HG03378 (cell line): ENCODE measurements around the gene HOXA2.
A peak's percentile ranks its signal among the peaks of the same experiment; 100 is the strongest.

Source experiments
- ATAC-seq: cut with Tn5 transposase; IDR thresholded peaks from one replicate; pipeline ENCODE4 v1.9.1; 2021; ENCODE audit warnings: mild to moderate bottlenecking, moderate library complexity; ENCODE audit not compliant: unreplicated experiment

The HOXA2 gene

GRCh38 chr7:27102581-27103442 is at the start of gene HOXA2:
TSS of gene HOXA2 (minus strand) at chr7:27102683. CDS start at chr7:27102500, 183 bp downstream.
- ATAC-seq = no peak

GRCh38 chr7:27151341-27151930 is 49.0 kb upstream of the HOXA2 start:
- no peak for ATAC-seq

GRCh38 chr7:27150568-27151340 is 48.3 kb upstream of the HOXA2 start:
- ATAC-seq = peak; percentile 59

DNA sequence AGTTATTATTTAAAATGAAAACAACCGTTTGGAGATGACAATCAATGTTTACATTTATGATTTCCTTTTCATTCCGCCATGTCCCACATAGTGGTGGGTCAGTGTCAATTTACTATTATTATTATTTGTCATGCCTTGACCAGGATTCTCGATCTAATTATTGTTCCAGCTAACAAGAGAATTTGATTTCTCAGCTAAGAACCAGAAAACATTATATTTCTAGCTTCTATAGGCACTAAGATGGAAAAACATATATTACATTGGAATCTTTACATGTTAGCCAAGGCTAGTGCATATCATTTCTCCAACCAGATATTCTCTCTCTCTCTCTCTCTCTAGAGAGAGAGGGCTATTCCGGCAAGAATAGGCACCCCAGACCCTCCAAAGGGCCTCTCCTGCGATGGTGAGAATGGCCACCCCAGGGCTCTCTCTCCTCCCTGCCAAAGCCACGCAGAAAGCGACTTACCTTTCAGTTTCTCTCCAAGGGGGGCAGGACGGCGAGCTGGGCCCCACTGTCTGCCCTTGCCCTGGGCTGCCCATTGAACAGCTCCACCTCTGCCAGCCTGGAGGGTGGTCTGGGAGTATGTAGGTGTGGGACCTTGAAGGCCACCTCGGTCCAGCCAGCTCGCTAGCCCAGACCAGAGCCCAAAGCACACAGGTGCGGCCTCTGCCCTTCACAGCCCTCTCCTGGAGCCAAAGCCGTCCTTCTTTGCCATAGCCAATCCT is 47.5 kb upstream of the HOXA2 start:
- no peak for ATAC-seq

- ATAC-seq = no peak
Measured at GRCh38 chr7:27148756-27149641, 46.5 kb upstream of the HOXA2 start.

- ATAC-seq = no peak
Measured at GRCh38 chr7:27148031-27148755, 45.7 kb upstream of the HOXA2 start.

DNA sequence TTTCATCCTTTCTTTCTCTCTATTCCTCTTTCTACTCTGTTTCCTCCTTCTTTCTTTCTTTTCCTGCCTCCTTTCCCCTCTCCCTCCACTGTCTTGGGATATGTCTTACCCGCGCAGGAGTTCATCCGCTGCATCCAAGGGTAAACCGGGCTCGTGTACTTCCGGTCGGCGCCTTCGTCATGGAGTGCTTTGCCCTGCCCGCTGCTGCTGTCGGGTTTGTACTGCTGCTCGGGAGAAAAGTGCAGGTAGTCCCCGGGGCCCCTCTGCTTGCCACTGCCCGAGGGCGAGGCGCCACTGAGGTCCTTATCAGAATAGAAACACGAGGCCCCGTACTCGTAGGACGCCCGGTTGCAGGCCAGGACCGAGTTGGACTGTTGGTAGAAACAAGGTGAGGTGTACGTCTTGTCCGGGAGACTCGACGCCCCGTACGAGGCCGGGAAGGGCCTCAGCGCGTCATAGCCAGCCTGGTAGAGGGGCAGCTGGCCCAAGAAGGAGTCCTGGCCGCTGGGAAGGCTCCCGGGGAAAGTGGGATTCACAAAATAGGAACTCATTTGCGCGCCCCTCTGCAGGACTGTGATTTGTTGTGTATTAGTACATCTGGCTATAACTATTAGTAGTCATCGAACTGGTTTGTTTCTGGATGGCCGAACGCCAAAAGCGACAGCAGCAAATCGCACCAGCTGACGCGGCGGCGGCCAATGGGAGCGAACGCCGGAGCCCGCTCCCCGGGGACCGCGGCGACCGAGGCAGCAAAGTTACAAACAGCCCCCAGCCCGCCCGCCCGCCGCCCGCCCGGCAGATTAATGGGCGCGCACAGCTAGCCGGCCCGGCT is 44.9 kb upstream of the HOXA2 start, which contains the start of gene HOXA6:
Gene HOXA6 (minus strand): TSS at position 576 of the 832 bp plus-strand sequence. CDS start 25 bp downstream, at position 551.
- no peak for ATAC-seq

GRCh38 chr7:27146491-27147198 is 44.2 kb upstream of the HOXA2 start:
- ATAC-seq = no peak

DNA sequence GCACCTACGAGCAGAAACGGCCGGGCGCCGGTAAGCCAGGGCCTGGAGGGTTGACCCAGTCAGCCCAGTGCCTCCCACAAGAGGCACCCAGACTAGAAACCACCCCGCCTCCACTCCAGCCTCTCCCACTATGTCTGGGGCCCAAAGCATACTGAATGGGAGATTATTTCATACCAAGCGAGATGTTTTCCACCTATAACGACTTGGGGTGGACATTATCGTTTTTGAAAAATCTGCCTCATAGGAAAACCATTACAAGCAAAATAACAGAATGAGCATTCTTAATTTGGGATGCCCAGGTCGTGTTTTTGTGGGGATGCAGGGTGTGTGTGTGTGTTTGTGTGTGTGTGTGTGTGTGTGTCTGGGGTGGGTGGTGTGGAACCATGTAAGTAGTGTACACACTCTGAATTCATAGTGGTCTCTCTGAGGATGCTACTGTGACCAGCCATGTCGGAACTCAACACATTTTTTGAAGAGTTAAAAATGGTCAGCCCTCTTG is 43.5 kb upstream of the HOXA2 start:
- no peak for ATAC-seq

GRCh38 chr7:27145165-27145913 is 42.9 kb upstream of the HOXA2 start:
- ATAC-seq = no peak

DNA sequence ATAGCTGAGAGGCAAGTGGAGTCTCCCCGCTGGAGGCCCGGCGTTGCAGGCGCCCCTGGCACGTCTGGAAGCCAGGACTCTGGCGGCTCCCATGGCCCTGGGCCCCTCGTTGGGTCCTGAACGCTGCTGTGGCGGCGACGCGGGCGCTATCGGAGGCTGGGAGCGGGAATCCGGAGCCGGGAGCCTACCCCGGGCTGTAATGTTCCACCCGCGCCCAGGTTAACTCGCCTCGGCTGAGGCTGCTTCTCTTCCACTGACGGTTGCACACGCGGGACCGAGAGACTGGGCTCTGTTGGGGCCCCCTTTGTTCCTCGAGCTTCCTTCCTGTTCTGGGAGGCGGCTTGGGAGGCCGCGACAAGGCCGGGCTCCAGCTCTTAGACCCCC is 42.3 kb upstream of the HOXA2 start:
- ATAC-seq = no peak

DNA sequence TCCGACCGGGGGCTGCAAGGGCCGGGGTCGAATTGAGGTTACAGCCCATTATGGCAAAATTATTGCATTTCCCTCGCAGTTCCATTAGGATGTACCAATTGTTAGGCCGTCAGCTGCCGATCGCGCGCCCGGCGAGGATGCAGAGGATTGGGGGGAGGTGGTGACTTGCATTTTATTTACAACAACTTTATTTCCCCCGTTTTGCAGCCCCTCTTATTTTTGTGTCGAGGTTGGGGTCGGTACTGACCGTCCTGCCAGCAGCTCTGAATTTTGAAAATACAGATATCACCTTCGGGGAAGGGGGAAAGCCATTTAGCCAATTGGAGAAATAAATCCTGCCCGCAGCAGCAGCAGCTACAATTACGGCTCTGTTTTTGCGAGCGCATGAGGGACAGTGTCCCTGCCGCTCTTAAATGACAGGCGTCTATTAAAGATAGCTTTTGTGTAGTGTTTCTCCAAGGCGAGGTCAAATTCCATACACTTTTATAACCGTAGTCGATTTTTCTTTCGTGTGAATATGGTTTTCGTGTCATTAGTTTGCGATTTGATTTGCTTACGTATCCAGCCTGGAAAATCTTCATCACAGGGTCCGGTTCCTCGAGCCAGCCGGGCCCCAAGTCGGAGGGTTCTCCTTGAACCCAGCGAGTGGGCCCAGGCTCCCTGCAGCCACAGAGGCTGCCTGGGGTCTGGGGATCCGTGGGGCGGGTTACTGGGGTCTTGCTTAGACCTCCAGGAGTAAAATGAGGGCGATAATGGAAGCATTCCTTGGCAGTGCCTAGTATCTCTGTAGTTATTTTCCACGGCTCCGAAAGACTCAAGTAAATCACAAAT is 41.7 kb upstream of the HOXA2 start:
- no peak for ATAC-seq

DNA sequence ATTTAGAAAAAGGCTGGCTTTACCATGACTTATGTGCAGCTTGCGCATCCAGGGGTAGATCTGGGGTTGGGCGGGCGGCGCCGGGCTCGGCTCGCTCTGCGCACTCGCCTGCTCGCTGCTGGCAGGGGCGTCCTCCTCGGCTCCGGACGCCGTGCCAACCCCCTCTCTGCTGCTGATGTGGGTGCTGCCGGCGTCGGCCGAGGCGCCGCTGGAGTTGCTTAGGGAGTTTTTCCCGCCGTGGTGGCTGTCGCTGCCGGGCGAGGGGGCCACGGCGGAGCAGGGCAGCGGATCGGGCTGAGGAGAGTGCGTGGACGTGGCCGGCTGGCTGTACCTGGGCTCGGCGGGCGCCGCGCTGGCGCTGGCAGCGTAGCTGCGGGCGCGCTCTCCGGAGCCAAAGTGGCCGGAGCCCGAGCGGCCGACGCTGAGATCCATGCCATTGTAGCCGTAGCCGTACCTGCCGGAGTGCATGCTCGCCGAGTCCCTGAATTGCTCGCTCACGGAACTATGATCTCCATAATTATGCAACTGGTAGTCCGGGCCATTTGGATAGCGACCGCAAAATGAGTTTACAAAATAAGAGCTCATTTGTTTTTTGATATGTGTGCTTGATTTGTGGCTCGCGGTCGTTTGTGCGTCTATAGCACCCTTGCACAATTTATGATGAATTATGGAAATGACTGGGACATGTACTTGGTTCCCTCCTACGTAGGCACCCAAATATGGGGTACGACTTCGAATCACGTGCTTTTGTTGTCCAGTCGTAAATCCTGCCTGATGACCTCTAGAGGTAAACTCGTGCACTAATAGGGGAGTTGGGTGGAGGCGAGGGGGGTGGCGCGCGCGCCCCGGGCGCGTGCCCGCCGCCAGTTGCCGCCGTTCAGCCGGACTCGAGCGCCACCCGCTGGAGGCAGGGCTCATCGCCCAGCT is 40.8 kb upstream of the HOXA2 start, which contains the start of gene HOXA5:
Gene HOXA5 (minus strand): TSS at position 659 of the 927 bp plus-strand sequence. CDS start 74 bp downstream, at position 585.
- no peak for ATAC-seq

DNA sequence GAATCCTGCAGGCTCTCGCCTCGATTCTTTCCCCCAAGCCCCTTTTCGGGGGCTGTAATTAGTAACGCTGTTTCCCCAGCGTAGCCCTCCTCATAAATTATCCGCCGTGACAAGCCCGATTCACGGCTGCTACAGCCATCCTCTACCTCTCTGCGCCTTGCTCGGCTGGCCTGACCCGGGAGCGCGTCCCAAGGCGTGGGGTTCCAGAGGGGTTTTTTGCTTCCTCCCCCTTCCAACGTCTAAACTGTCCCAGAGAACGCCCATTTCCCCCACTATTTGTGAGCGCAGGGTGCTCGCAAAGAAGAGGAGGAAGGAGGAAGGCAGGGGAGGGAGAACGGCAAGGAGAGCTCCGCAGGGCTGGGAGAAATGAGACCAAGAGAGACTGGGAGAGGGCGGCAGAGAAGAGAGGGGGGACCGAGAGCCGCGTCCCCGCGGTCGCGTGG is 40.1 kb upstream of the HOXA2 start:
- no peak for ATAC-seq
